HG02610 (cell line): ENCODE measurements around the gene SPNS2.

ENCODE experiments used
- ATAC-seq: cut with Tn5 transposase; IDR thresholded peaks from one replicate; pipeline ENCODE4 v1.9.1; 2021; ENCODE audit warnings: mild to moderate bottlenecking, moderate library complexity; ENCODE audit not compliant: unreplicated experiment

SPNS2 gene

GRCh38 chr17:4520060-4520893, 21.6 kb downstream of the SPNS2 start:
- no peak for ATAC-seq

GRCh38 chr17:4520894-4521600, 22.4 kb downstream of the SPNS2 start:
- ATAC-seq: no peak

- ATAC-seq: no peak
Measured at GRCh38 chr17:4522661-4523060, 24.0 kb downstream of the SPNS2 start.

- no peak for ATAC-seq
Measured at GRCh38 chr17:4523946-4524345, 25.3 kb downstream of the SPNS2 start.

- ATAC-seq: no peak
Measured at GRCh38 chr17:4525691-4526397, 27.2 kb downstream of the SPNS2 start.

GRCh38 chr17:4527134-4527533, 28.5 kb downstream of the SPNS2 start:
- no peak for ATAC-seq

- no peak for ATAC-seq
Measured at GRCh38 chr17:4527566-4528125, 29.0 kb downstream of the SPNS2 start.

GRCh38 chr17:4529533-4530152, 31.0 kb downstream of the SPNS2 start:
- no peak for ATAC-seq

GRCh38 chr17:4530799-4531730, 32.4 kb downstream of the SPNS2 start:
- ATAC-seq: no peak

- no peak for ATAC-seq
Measured at GRCh38 chr17:4531988-4532736, 33.5 kb downstream of the SPNS2 start.

GRCh38 chr17:4532860-4533522, 34.3 kb downstream of the SPNS2 start:
- no peak for ATAC-seq

GRCh38 chr17:4533523-4534504, 35.1 kb downstream of the SPNS2 start:
- ATAC-seq: no peak

- ATAC-seq: no peak
Measured at GRCh38 chr17:4534515-4534914, 35.8 kb downstream of the SPNS2 start.

GRCh38 chr17:4534928-4535666, 36.4 kb downstream of the SPNS2 start:
- no peak for ATAC-seq

- no peak for ATAC-seq
Measured at GRCh38 chr17:4535667-4536258, 37.1 kb downstream of the SPNS2 start.

- ATAC-seq: no peak
Measured at GRCh38 chr17:4536259-4536741, 37.6 kb downstream of the SPNS2 start.
